Measurements from ENCODE around the gene TFCP2L1.

- TF ChIP-seq CTCF (conservative IDR thresholded peaks at IDR 0.05; ENCODE audit: low read depth, low read length) = no peak
- no peak for TF ChIP-seq EZH2 (IDR thresholded peaks at IDR 0.05; ENCODE audit: low read length, unreplicated experiment)
- no peak for TF ChIP-seq EZH2phosphoT487 (IDR thresholded peaks at IDR 0.05; ENCODE audit: borderline replicate concordance, low read length)
These were observed 3.9 kb downstream of the TFCP2L1 start for GRCh38 chr2:121281107-121281506.
